Measurements from ENCODE around the gene BCS1L.

BCS1L gene

GRCh38 chr2:218642121-218642656 lies 17.3 kb upstream of the BCS1L start:
- Histone ChIP-seq H3K4me1 (ENCODE audit: control insufficient read depth, insufficient read depth, low read length) (no peaks in the 10 kb centered on the region), H3K27me3 (ENCODE audit: control insufficient read depth, insufficient read depth, low read length) (no peaks in the 10 kb centered on the region), H3K4me3 (ENCODE audit: low read length) (no peak overlapping the region), H3K27ac (ENCODE audit: low read depth, low read length) (no peak overlapping the region), H3K36me3 (ENCODE audit: control insufficient read depth, insufficient read depth, low read length) (peaks cover 51% of the 10 kb centered on the region), H3K9ac (ENCODE audit: low read length) (no peak overlapping the region)

- Histone ChIP-seq H3K36me3 (ENCODE audit: control insufficient read depth, insufficient read depth, low read length) (peaks cover 53% of the 10 kb centered on the region), H3K4me1 (ENCODE audit: control insufficient read depth, insufficient read depth, low read length) (no peaks in the 10 kb centered on the region)
These were observed 16.7 kb upstream of the BCS1L start for GRCh38 chr2:218642786-218643185.

GRCh38 chr2:218643751-218644310 lies 15.7 kb upstream of the BCS1L start:
- H3K36me3 ChIP-seq (ENCODE audit: control insufficient read depth, insufficient read depth, low read length) = peaks cover 50% of the 10 kb centered on the region
- H3K9ac ChIP-seq (ENCODE audit: low read length) = no peak overlapping the region
- no peak overlapping the region for H3K27ac ChIP-seq (ENCODE audit: low read depth, low read length)
- no peaks in the 10 kb centered on the region for H3K27me3 ChIP-seq (ENCODE audit: control insufficient read depth, insufficient read depth, low read length)
- no peak overlapping the region for H3K4me3 ChIP-seq (ENCODE audit: low read length)
- no peaks in the 10 kb centered on the region for H3K4me1 ChIP-seq (ENCODE audit: control insufficient read depth, insufficient read depth, low read length)

More at GRCh38 chr2:218642786-218643185, 16.7 kb upstream of the BCS1L start:
- Histone ChIP-seq H3K4me3 (ENCODE audit: low read length) (no peak overlapping the region), H3K27ac (ENCODE audit: low read depth, low read length) (no peak overlapping the region), H3K27me3 (ENCODE audit: control insufficient read depth, insufficient read depth, low read length) (no peaks in the 10 kb centered on the region), H3K9ac (ENCODE audit: low read length) (no peak overlapping the region)

GRCh38 chr2:218644721-218645120 lies 14.8 kb upstream of the BCS1L start:
- Histone ChIP-seq H3K4me3 (ENCODE audit: low read length) (no peak overlapping the region), H3K36me3 (ENCODE audit: control insufficient read depth, insufficient read depth, low read length) (peaks cover 51% of the 10 kb centered on the region), H3K4me1 (ENCODE audit: control insufficient read depth, insufficient read depth, low read length) (no peaks in the 10 kb centered on the region), H3K9ac (ENCODE audit: low read length) (no peak overlapping the region), H3K27ac (ENCODE audit: low read depth, low read length) (no peak overlapping the region), H3K27me3 (ENCODE audit: control insufficient read depth, insufficient read depth, low read length) (no peaks in the 10 kb centered on the region)

- no peak overlapping the region for H3K4me3 ChIP-seq (ENCODE audit: low read length)
- no peak overlapping the region for H3K9ac ChIP-seq (ENCODE audit: low read length)
- no peaks in the 10 kb centered on the region for H3K4me1 ChIP-seq (ENCODE audit: control insufficient read depth, insufficient read depth, low read length)
- peaks cover 54% of the 10 kb centered on the region for H3K36me3 ChIP-seq (ENCODE audit: control insufficient read depth, insufficient read depth, low read length)
- no peak overlapping the region for H3K27ac ChIP-seq (ENCODE audit: low read depth, low read length)
- no peaks in the 10 kb centered on the region for H3K27me3 ChIP-seq (ENCODE audit: control insufficient read depth, insufficient read depth, low read length)
These were observed 14.4 kb upstream of the BCS1L start for GRCh38 chr2:218645126-218645525.

GRCh38 chr2:218648088-218648786 lies 11.2 kb upstream of the BCS1L start:
- H3K27ac ChIP-seq (ENCODE audit: low read depth, low read length) = no peak overlapping the region
- no peak overlapping the region for H3K9ac ChIP-seq (ENCODE audit: low read length)
- H3K36me3 ChIP-seq (ENCODE audit: control insufficient read depth, insufficient read depth, low read length) = peaks cover 61% of the 10 kb centered on the region
- H3K4me1 ChIP-seq (ENCODE audit: control insufficient read depth, insufficient read depth, low read length) = no peaks in the 10 kb centered on the region
- H3K27me3 ChIP-seq (ENCODE audit: control insufficient read depth, insufficient read depth, low read length) = no peaks in the 10 kb centered on the region
- H3K4me3 ChIP-seq (ENCODE audit: low read length) = no peak overlapping the region

- no peak overlapping the region for H3K9ac ChIP-seq (ENCODE audit: low read length)
- H3K4me1 ChIP-seq (ENCODE audit: control insufficient read depth, insufficient read depth, low read length) = no peaks in the 10 kb centered on the region
- H3K36me3 ChIP-seq (ENCODE audit: control insufficient read depth, insufficient read depth, low read length) = peaks cover 61% of the 10 kb centered on the region
- no peak overlapping the region for H3K27ac ChIP-seq (ENCODE audit: low read depth, low read length)
- H3K27me3 ChIP-seq (ENCODE audit: control insufficient read depth, insufficient read depth, low read length) = no peaks in the 10 kb centered on the region
- H3K4me3 ChIP-seq (ENCODE audit: low read length) = no peak overlapping the region
These were observed 10.7 kb upstream of the BCS1L start for GRCh38 chr2:218648787-218649100.

GRCh38 chr2:218655751-218656150 lies 3.7 kb upstream of the BCS1L start:
- H3K36me3 ChIP-seq (ENCODE audit: control insufficient read depth, insufficient read depth, low read length) = peaks cover 19% of the 10 kb centered on the region

GRCh38 chr2:218658671-218659257 lies 719 bp upstream of the BCS1L start:
- Histone ChIP-seq H3K27ac (ENCODE audit: low read depth, low read length) (peak overlapping the region; percentile 33), H3K4me3 (ENCODE audit: low read length) (peak overlapping the region; percentile 89), H3K4me1 (ENCODE audit: control insufficient read depth, insufficient read depth, low read length) (peaks cover 10% of the 10 kb centered on the region), H3K9ac (ENCODE audit: low read length) (peak overlapping the region; percentile 25), H3K27me3 (ENCODE audit: control insufficient read depth, insufficient read depth, low read length) (no peaks in the 10 kb centered on the region), H3K36me3 (ENCODE audit: control insufficient read depth, insufficient read depth, low read length) (peaks cover 20% of the 10 kb centered on the region)

More at GRCh38 chr2:218655751-218656150, 3.7 kb upstream of the BCS1L start:
- Histone ChIP-seq H3K27ac (ENCODE audit: low read depth, low read length) (no peak overlapping the region), H3K4me1 (ENCODE audit: control insufficient read depth, insufficient read depth, low read length) (peaks cover 10% of the 10 kb centered on the region), H3K4me3 (ENCODE audit: low read length) (no peak overlapping the region), H3K27me3 (ENCODE audit: control insufficient read depth, insufficient read depth, low read length) (no peaks in the 10 kb centered on the region), H3K9ac (ENCODE audit: low read length) (no peak overlapping the region)

GRCh38 chr2:218659988-218660358 lies 490 bp downstream of the BCS1L start:
- Histone ChIP-seq H3K4me3 (ENCODE audit: low read length) (peak overlapping the region; percentile 89), H3K9ac (ENCODE audit: low read length) (peak overlapping the region; percentile 32), H3K27ac (ENCODE audit: low read depth, low read length) (no peak overlapping the region), H3K27me3 (ENCODE audit: control insufficient read depth, insufficient read depth, low read length) (no peaks in the 10 kb centered on the region), H3K36me3 (ENCODE audit: control insufficient read depth, insufficient read depth, low read length) (peaks cover 32% of the 10 kb centered on the region), H3K4me1 (ENCODE audit: control insufficient read depth, insufficient read depth, low read length) (peaks cover 10% of the 10 kb centered on the region)

- Histone ChIP-seq H3K36me3 (ENCODE audit: control insufficient read depth, insufficient read depth, low read length) (peaks cover 36% of the 10 kb centered on the region), H3K4me3 (ENCODE audit: low read length) (no peak overlapping the region), H3K4me1 (ENCODE audit: control insufficient read depth, insufficient read depth, low read length) (peaks cover 10% of the 10 kb centered on the region), H3K27me3 (ENCODE audit: control insufficient read depth, insufficient read depth, low read length) (no peaks in the 10 kb centered on the region), H3K27ac (ENCODE audit: low read depth, low read length) (no peak overlapping the region), H3K9ac (ENCODE audit: low read length) (no peak overlapping the region)
These were observed 2.9 kb downstream of the BCS1L start for GRCh38 chr2:218662377-218662776.

GRCh38 chr2:218662827-218663226 lies 3.3 kb downstream of the BCS1L start:
- peaks cover 36% of the 10 kb centered on the region for H3K36me3 ChIP-seq (ENCODE audit: control insufficient read depth, insufficient read depth, low read length)

More at GRCh38 chr2:218662827-218663226, 3.3 kb downstream of the BCS1L start:
- H3K27ac ChIP-seq (ENCODE audit: low read depth, low read length) = no peak overlapping the region
- H3K27me3 ChIP-seq (ENCODE audit: control insufficient read depth, insufficient read depth, low read length) = no peaks in the 10 kb centered on the region
- no peak overlapping the region for H3K4me3 ChIP-seq (ENCODE audit: low read length)
- H3K9ac ChIP-seq (ENCODE audit: low read length) = no peak overlapping the region
- peaks cover 10% of the 10 kb centered on the region for H3K4me1 ChIP-seq (ENCODE audit: control insufficient read depth, insufficient read depth, low read length)

Data from rectal smooth muscle tissue (tissue), 1 donor.